HG02884 (cell line): ENCODE data around the gene AIFM2.
"Not testable (repeated sequence)": the region's sequence is repeated elsewhere in the genome, so short reads cannot be mapped to it uniquely, and the experiment has no call there.

Experiments
- ATAC-seq: cut with Tn5 transposase; IDR thresholded peaks from one replicate; pipeline ENCODE4 v1.9.1; 2021; ENCODE audit warnings: mild to moderate bottlenecking, moderate library complexity; ENCODE audit not compliant: unreplicated experiment

The AIFM2 gene

GRCh38 chr10:70132098-70133029 lies at the start of gene AIFM2:
Gene AIFM2, minus strand, starts transcription at chr10:70132825. Its CDS starts 8,741 bp downstream, at chr10:70124084.
- ATAC-seq = peak; percentile 82

GRCh38 chr10:70179209-70179608 lies 46.6 kb upstream of the AIFM2 start:
- ATAC-seq = not testable (repeated sequence)

- ATAC-seq = no peak
Measured at GRCh38 chr10:70178139-70178725, 45.6 kb upstream of the AIFM2 start.

- no peak for ATAC-seq
Measured at GRCh38 chr10:70176441-70176840, 43.8 kb upstream of the AIFM2 start.

GRCh38 chr10:70175516-70175915 lies 42.9 kb upstream of the AIFM2 start:
- ATAC-seq = no peak

GRCh38 chr10:70174058-70174741 lies 41.6 kb upstream of the AIFM2 start:
- no peak for ATAC-seq

- no peak for ATAC-seq
Measured at GRCh38 chr10:70169649-70170364, 37.2 kb upstream of the AIFM2 start.

- ATAC-seq = no peak
Measured at GRCh38 chr10:70169011-70169410, 36.4 kb upstream of the AIFM2 start.

GRCh38 chr10:70167246-70167645 lies 34.6 kb upstream of the AIFM2 start:
- ATAC-seq = no peak

GRCh38 chr10:70166394-70166793 lies 33.8 kb upstream of the AIFM2 start:
- ATAC-seq = no peak

GRCh38 chr10:70164163-70164562 lies 31.5 kb upstream of the AIFM2 start:
- ATAC-seq = no peak

GRCh38 chr10:70163448-70163847 lies 30.8 kb upstream of the AIFM2 start:
- no peak for ATAC-seq

GRCh38 chr10:70162892-70163201 lies 30.2 kb upstream of the AIFM2 start:
- peak; percentile 84 for ATAC-seq

GRCh38 chr10:70162151-70162891 lies 29.7 kb upstream of the AIFM2 start:
- peak; percentile 31 for ATAC-seq

GRCh38 chr10:70160798-70161197 lies 28.2 kb upstream of the AIFM2 start:
- no peak for ATAC-seq

- ATAC-seq = not testable (repeated sequence)
Measured at GRCh38 chr10:70159366-70159765, 26.7 kb upstream of the AIFM2 start.

GRCh38 chr10:70158113-70158512 lies 25.5 kb upstream of the AIFM2 start:
- ATAC-seq = no peak

- no peak for ATAC-seq
Measured at GRCh38 chr10:70155255-70155838, 22.7 kb upstream of the AIFM2 start.

- no peak for ATAC-seq
Measured at GRCh38 chr10:70148516-70148915, 15.9 kb upstream of the AIFM2 start.

GRCh38 chr10:70147259-70147625 lies 14.6 kb upstream of the AIFM2 start:
- no peak for ATAC-seq
